HG03558 (cell line): Measurements from ENCODE around the gene ZNF780B.
"Not testable (repeated sequence)": the region's sequence is repeated elsewhere in the genome, so short reads cannot be mapped to it uniquely, and the experiment has no call there.

Experiments
- ATAC-seq: cut with Tn5 transposase; IDR thresholded peaks from one replicate; pipeline ENCODE4 v1.9.1; 2021; ENCODE audit warnings: moderate number of reproducible peaks; ENCODE audit not compliant: unreplicated experiment; ENCODE audit errors: extremely low read depth

Gene ZNF780B

DNA sequence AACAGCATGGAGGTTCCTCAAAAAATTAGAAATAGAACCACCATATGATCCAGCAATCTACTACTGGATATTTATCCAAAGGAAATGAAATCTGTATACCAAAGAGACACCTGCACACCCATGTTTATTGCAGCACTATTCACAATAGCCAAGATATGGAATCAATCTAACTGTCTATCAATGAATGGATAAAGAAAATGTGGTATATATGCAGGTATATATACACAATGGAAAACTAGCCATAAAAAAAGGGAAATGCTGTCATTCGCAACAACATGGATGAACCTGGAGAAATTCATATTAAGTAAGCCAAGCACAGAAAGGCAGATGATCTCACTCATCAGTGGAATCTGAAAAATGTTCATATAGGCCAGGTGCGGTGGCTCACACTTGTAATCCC, 2.5 kb downstream of the ZNF780B start:
- ATAC-seq: no peak

DNA sequence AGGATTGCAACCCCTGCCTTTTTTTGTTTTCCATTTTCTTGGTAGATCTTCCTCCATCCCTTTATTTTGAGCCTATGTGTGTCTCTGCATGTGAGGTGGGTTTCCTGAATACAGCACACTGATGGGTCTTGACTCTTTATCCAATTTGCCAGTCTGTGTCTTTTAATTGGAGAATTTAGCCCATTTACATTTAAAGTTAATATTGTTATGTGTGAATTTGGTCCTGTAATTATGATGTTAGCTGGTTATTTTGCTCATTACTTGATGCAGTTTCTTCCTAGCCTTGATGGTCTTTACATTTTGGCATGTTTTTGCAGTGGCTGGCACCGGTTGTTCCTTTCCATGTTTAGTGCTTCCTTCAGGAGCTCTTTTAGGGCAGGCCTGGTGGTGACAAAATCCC, 14.3 kb downstream of the ZNF780B start:
- ATAC-seq: not testable (repeated sequence)

DNA sequence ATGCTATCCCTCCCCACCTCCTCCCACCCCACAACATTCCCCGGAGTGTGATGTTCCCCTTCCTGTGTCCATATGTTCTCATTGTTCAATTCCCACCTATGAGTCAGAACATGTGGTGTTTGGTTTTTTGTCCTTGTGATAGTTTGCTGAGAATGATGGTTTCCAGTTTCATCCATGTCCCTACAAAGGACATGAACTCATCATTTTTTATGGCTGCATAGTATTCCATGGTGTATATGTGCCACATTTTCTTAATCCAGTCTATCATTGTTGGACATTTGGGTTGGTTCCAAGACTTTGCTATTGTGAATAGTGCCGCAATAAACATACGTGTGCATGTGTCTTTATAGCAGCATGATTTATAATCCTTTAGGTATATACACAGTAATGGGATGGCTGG, 18.0 kb downstream of the ZNF780B start:
- ATAC-seq: not testable (repeated sequence)

DNA sequence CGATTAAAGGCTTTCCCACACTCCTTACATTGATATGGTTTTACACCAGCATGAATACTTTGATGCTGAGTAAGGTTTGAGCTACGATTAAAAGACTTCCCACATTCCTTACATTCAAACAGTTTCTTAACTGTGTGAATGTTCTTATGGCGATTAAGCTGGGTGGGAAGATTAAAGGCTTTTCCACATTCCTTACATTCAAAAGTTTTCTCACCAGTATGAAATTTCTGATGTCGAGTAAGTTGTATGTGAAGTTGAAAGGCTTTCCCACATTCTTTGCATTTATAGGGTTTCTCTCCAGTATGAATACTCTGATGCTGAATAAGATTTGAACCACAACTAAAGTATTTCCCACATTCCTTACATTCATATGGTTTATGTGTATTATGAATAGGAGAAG, 20.0 kb downstream of the ZNF780B start:
- ATAC-seq: no peak

DNA sequence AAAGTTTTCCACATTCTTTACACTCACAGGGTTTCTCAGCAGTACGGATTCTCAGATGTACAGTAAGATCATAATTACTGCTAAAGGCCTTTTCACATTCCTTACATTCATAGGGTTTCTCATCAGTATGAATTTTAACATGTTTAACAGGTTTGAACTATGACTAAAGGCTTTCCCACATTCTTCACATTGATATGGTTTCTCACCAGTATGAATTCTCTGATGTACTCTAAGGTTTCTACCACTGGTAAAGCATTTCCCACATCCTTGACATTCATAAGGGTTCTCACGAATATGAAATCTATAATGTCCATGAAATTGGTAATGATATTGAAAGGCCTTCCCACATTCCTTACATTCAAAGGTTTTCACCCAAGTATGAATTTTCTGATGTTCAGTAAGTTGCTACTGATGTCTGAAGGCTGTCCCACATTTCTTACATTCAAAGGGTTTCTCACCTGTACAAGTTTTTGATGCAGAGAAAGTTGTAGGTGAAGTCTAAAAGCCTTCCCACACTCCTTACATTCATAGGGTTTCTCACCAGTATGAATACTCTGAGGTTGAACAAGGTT, 22.0 kb downstream of the ZNF780B start:
- ATAC-seq: no peak

DNA sequence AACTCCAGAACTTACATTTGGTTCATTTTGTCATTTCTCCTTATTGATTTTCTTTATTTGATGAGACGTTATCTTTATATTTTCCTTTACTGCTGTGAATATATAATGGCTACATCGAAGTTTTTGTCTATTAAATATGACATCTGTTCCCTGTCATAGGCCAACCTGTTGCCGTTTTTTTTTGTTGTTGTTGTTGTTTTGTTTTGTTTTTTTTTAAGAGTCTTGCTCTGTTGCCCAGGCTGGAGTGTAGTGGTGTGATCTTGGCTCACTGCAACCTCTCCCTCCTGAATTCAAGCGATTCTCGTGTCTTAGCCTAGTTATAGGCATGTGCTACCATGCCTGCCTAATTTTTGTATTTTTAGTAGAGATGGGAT, 29.4 kb downstream of the ZNF780B start:
- no peak for ATAC-seq

DNA sequence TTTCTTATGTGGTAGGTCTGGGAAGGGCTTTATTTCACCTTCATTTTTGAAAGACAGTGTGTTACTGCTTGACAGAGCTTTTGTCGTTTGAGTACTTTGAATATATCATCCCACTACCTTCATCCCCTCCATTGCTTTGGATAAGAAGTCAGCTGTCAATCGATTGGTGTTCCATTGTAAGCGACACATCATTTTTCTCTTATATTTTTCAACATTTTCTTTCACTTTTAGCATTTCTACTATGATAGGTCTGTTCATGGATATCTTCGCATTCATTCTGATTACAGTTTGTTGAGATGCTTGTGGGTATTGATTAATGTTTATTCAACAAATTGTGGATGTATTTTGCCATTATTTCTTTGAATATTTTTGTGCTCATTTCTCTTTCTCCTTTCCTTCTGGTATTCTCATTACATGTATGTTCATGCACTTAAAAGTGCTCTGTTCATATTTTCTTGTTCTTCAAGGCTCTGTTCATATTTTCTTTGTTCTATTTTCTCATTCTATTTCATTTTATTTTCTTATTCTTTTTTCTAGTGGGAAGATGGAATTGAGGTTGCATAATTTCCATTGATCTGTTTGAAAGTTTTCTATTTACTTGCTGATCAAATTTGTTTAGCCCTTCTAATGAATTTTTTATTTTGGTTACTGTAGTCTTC, 30.0 kb downstream of the ZNF780B start:
- no peak for ATAC-seq

DNA sequence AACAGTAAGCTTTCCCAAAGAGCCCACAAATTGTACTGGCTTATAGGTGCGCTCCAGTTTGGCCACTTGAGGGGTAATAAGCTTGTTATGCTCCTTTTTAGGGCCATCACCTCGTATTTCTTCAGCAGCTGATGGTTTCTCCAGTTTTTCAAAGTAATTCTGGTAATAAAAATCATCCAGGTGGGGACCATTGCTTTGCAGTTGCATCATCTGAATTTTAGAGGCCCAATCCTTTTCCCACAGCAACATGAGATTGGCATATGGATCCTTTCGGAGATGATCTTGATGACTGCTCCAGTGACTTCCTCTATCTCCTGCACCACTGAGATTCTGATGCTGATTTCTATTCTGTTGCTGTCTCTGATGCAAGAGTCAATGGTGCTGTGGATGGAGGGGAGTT, 32.1 kb downstream of the ZNF780B start:
- ATAC-seq: no peak

DNA sequence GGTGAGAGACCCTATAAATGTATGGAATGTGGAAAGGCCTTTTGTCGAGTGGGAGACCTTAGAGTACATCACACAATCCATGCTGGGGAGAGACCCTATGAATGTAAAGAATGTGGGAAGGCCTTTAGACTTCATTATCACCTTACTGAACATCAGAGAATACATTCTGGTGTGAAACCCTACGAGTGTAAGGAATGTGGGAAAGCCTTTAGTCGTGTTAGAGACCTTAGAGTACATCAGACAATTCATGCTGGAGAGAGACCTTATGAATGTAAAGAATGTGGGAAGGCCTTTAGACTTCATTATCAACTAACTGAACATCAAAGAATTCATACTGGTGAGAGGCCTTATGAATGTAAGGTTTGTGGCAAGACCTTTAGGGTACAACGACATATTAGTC, 42.0 kb downstream of the ZNF780B start:
- no peak for ATAC-seq

DNA sequence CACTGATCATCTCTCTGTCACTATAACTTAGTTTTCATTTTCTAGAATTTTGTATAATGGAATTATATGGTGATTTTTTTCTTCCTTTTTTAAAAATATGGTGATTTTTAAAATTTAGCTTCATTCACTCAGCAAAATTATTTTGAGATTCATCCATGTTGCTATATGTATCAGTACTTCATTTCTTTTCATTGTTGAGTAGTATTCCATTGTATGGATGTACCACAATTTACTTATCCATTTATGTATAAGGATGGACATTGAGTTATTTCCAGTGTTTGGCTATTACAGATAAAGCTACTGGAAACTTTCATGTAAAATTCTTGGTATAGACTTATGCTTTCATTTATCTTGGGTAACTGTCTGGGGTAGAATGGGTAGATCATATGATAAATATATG, 46.4 kb downstream of the ZNF780B start:
- ATAC-seq: no peak

DNA sequence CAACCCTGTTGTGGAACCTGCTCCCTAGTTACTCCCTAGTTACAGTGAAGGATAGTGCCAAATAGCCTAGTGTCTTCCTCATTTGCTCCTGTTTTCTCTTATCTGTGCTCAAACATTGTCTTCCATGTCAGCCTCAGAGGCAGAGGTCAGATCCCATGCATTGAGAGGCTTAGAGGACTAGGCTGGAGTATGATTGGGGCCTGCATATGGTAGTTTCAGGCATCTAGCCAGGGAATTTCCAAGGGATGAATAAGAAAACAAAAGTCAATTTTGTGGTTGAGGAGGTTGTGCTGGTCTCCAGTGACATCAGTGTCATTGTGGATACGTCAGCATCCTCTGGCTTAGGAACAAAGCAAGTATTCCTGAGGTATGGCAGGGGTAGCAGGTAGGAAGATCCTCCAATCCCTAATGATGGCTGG, 49.7 kb downstream of the ZNF780B start:
- ATAC-seq: no peak

DNA sequence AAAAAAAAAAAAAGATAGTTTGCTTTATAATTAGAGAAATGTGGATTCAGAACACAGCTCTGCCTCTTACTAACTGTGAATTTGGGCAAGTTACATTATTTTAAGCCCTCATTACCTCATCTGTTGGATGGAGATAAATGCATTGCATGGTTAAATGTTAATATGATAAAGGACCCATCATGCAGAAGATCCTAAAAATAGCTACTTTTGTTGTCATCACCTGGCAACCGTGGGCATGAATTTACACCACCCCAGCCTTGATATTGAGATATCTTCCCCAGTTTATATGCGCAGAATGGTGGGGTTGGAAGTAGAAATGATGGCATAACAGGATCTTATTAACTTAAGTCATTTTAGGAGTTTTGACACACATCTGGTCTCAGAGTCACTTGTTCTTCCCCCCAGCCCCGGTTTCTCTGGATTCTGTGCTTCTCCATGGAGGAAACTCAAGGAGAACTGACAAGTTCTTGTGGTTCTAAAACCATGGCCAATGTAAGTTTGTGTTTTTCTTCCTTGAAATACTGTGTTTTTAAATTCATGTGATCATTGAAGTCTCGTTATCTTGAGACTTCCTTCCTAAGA, 50.2 kb downstream of the ZNF780B start:
- no peak for ATAC-seq

DNA sequence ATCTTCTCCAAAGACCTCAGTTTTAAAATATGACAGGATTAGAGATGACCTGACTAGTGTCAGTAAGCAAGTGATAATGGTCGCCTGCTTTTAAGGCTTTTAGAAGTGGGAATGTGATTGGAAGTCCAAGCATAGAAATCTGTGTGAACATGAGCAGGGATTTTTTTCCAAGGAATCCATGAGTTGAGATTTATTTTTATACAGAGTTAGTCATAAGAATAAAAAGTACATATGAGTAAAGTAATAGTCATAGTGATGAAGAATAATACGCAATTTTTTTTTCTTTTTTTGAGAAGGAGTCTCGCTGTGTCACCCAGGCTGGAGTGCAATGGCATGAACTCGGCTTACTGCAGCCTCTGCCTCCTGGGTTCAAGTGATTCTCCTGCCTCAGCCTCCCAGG, 57.5 kb downstream of the ZNF780B start:
- no peak for ATAC-seq

DNA sequence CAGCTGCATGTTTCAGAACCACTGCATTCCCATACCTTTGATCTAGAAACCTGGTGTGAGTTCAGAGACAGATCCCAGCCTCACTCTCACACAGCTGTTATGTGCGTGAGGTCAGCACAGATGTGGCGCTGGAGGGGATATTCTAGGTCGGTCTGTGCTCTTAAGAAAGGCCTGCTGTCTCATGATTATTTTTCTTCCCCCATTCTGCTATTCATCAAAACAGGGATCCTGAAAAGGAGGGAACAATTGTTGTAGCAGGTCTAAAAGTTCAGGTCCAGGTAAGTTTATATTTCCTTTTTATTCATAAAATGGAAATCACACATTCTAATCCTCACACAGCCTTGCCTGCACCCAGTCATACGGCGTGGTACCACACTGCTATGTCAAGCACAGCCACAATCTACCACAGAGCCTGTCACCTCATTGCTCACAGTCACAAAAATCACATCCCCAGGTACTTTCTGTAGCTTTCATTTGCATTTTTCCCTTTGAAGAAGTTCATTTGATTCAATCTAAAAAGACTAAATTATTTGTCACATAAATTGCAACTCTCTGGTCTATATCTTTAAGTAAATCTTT, 58.3 kb downstream of the ZNF780B start:
- no peak for ATAC-seq

DNA sequence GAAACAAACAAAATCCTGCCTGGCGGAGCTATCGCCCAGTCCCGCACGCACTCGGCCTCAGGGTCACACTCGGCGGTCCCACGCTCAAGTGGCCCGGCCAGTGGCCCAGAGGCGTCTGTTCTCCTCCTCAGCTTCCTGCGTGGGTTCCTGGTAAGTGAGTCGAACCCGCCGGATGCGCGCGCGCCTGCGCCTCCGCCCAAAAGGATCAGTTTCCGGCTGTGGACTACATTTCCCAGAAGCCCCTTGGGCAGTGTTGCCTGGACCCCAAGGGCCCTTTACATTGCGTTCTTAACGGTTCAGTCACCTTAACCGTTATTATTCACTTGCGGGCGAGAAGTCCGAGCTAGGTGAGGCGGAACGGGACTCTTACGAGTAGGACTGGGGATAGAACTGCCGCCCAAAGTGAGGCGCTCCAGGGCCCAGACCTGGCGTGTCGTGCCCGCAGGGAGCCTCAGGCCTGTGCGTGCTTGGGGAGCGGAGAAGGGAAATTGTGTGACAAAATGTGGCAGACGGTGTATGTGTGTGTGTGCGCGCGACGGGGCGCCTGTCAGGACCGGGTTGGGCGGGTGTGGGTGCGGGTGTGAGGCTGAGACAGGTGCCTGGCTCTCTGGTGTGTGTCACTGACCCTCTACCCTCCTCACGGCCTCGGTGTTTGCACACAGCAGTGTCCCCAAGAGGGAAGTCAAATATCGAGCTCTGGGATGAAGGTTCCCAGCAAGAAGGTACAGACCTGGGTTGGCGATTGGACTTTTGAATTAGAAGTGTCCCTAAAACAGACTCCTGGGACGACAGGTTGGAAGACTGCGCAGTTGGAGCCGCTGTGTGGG, 59.0 kb downstream of the ZNF780B start, which contains the start of gene ZNF546:
ZNF546 (plus strand) TSS at position 250 of the 827 bp plus-strand sequence. CDS start 1,267 bp downstream, outside the sequence.
- ATAC-seq: peak; percentile 45

DNA sequence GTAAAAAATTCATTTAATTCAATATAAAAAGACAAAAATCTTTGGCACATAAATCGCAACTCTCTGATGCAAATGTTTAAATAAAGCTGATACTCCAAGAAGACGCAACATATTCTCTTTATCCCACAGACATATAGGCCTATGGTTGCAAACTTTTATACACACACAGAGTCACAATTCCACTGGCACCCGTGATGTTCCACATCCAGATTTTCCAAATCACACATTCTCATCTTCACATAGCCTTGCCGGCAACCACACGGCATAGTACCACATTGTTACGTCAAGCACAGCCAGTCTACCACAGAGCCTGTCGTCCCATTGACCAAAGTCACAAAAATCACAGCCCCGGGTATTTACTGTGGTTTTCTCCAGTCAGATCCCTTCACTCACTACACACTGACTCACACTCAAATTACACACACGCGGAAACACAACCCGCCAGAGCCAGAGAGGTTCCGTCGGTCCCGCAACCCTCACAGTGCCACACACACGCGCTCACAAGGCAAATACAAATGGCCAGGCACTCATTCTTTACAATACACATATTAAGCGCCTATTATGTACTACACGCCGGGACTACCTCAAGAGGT, 59.7 kb downstream of the ZNF780B start:
- ATAC-seq: peak; percentile 23

DNA sequence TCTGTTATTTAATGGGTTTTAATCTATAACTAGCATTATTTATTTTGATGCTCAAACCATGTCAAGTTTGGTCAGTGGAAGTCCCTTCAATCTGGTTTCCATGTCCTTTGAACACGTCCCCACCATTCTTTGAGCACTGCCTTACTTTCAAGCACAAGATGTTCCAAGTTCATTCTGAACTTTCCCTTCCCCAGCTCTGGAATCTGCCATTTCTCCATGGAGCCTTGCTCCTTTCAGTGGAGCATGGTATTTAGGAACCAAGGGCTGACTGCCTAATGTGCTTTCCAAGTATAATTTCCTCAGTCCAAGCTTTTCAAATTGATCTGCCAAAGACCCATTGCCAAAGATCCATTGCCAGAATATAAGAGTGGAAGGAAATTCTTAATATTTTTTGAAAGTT, 60.2 kb downstream of the ZNF780B start:
- no peak for ATAC-seq

DNA sequence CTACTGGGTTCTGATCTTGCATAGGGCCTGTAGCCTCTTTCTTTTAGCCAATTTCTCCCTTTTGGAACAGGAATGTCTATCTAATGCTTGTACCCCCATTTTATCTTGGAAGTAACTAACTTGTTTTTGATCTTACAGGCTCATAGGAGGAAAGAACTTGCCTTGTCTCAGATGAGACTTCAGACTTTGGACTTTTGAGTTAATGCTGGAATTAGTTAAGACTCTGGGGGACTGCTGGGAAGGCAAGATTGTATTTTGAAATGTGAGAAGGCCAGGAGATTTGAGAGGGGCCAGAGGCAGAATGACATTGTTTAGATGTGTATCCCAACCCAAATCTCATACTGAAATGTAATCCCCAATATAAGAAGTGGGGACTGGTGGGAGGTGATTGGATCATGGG, 61.7 kb downstream of the ZNF780B start:
- no peak for ATAC-seq

DNA sequence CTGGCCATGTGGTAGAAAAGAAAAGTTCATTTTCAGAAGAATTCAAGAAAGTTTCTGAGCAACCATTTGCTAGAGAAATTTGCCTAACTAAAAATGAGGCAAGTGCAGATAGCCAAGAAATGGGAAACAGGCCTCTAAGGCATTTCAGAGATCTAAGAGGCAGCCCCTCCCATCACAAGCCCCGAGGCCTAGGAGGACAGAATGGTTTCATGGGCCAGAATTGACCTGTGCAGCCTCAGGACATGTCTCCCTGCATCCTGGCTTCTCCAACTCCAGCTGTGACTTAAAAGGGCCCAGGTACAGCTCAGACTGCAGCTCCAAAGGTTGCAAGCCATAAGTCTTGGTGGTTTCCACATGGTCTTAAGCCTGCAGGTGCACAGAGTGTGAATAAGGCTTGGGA, 62.4 kb downstream of the ZNF780B start:
- no peak for ATAC-seq

DNA sequence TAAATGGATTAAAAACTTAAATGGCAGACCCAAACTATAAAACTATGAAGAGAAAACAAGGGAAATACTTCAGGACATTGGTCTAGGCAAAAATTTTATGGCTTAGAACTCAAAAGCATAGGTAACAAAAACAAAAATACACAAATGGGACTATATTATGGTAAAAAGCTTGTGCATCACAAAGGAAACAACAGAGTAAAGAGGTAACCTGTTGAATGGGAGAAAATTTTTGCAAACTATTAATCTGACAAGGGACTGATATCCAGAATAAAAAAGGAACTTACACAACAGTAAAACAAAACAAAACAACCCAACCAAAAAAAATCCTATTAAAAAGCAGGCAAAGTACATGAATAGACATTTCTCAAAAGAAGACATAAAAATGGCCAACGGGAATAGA, 68.4 kb downstream of the ZNF780B start:
- no peak for ATAC-seq
